HepG2 (cell line): ENCODE data around the gene SINHCAF. TPM values are rescaled to one million over a fixed set of nuclear protein-coding genes. Genes with fewer than 3 reads are reported as not detected.

ENCODE experiments used
- CEBPB ChIP-seq: IDR thresholded peaks from 2 replicates; pipeline ENCODE4 v1.6.1; 2011; ENCODE audit warnings: low read depth, low read length, improper control_type of control experiment, borderline replicate concordance
- EED ChIP-seq: sonication (generic); formaldehyde crosslinking; IDR thresholded peaks from 2 replicates; pipeline ENCODE4 v1.5.0; 2020; ENCODE audit warnings: mild to moderate bottlenecking, missing genetic modification reagents
- HNRNPK ChIP-seq: fragments of 200-400 bp; formaldehyde crosslinking; IDR thresholded peaks from 2 replicates; pipeline ENCODE4 v1.6.1; 2018; ENCODE audit warnings: low read length, low read depth, moderate library complexity, mild to moderate bottlenecking; ENCODE audit not compliant: poor library complexity, severe bottlenecking
- HNRNPLL ChIP-seq: fragments of 200-400 bp; formaldehyde crosslinking; IDR thresholded peaks from 2 replicates; pipeline ENCODE4 v1.6.1; 2017; ENCODE audit warnings: mild to moderate bottlenecking, low read depth, low read length; ENCODE audit not compliant: poor library complexity, severe bottlenecking
- MIXL1 ChIP-seq: IDR thresholded peaks from 2 replicates; pipeline ENCODE4 v1.6.1; 2016
- MZF1 ChIP-seq: sonication (generic); formaldehyde crosslinking; IDR thresholded peaks from 2 replicates; pipeline ENCODE4 v1.8.1; 2023; ENCODE audit warnings: mild to moderate bottlenecking, missing genetic modification reagents, borderline replicate concordance
- RFXAP ChIP-seq: sonication (generic); formaldehyde crosslinking; IDR thresholded peaks from 2 replicates; pipeline ENCODE4 v1.4.0; 2020; ENCODE audit warnings: missing genetic modification reagents, borderline replicate concordance
- SOX5 ChIP-seq: IDR thresholded peaks from 2 replicates; pipeline ENCODE4 v1.6.1; 2016; ENCODE audit warnings: borderline replicate concordance
- SUZ12 ChIP-seq: fragments of 150-350 bp; IDR thresholded peaks from 2 replicates; pipeline ENCODE4 v1.6.1; 2014; ENCODE audit warnings: low read depth, low read length
- TCF7 ChIP-seq: sonication (generic); IDR thresholded peaks from 2 replicates; pipeline ENCODE4 v1.6.1; 2016; ENCODE audit warnings: antibody characterized with exemption, low read depth
- ZBTB38 ChIP-seq: sonication (generic); formaldehyde crosslinking; IDR thresholded peaks from 2 replicates; pipeline ENCODE4 v1.5.1; 2020; ENCODE audit warnings: mild to moderate bottlenecking, missing genetic modification reagents
- ZFP1 ChIP-seq: IDR thresholded peaks from 2 replicates; pipeline ENCODE4 v1.6.1; 2016
- ZFP41 ChIP-seq: sonication (generic); formaldehyde crosslinking; IDR thresholded peaks from 2 replicates; pipeline ENCODE4 v1.4.0; 2020; ENCODE audit warnings: mild to moderate bottlenecking, missing genetic modification reagents, borderline replicate concordance
- ZNF446 ChIP-seq: sonication (generic); formaldehyde crosslinking; IDR thresholded peaks from 2 replicates; pipeline ENCODE4 v1.5.0; 2020; ENCODE audit warnings: mild to moderate bottlenecking, missing genetic modification reagents
- ZNF737 ChIP-seq: sonication (generic); formaldehyde crosslinking; IDR thresholded peaks from 2 replicates; pipeline ENCODE4 v1.5.0; 2020; ENCODE audit warnings: missing genetic modification reagents, mild to moderate bottlenecking, borderline replicate concordance
- ZNF83 ChIP-seq: sonication (generic); formaldehyde crosslinking; IDR thresholded peaks from 2 replicates; pipeline ENCODE4 v1.4.0; 2020; ENCODE audit warnings: missing genetic modification reagents, mild to moderate bottlenecking, borderline replicate concordance
- polyA plus RNA-seq, 8 experiments: library from polyadenylated mRNA; depleted of rRNA in 3 of 8; stranded (reverse) in 7 of 8; unstranded in 1 of 8; fragments of >200 nt; fragmentation: Illumina TruSeq in 4 of 8; extraction: Trizol in 4 of 8; gene quantifications; 2 replicates each; pipeline versions ENCODE4 v1.2.1 to v1.2.3, GENCODE V29; 2011 to 2016; ENCODE audit warnings: low read depth in 4 of 8, missing spikeins in 1 of 8, mixed read lengths in 1 of 8; ENCODE audit not compliant: insufficient read depth in 1 of 8
- total RNA-seq, 5 experiments: library from RNA; depleted of rRNA; stranded (reverse); fragments of >200 nt; fragmentation: Illumina TruSeq; extraction: Trizol; gene quantifications; 2 replicates each; pipeline ENCODE4 v1.2.3, GENCODE V29; 2016; ENCODE audit warnings: low read depth in 1 of 5
- TF ChIP-seq, protein P1 (sequence below): sonication (generic); formaldehyde crosslinking; IDR thresholded peaks from 2 replicates; pipeline ENCODE4 v1.8.0; 2022; ENCODE audit warnings: missing genetic modification reagents, mild to moderate bottlenecking, borderline replicate concordance
- TF ChIP-seq, protein P2 (sequence below), 2 experiments: sonication (generic) in 1 of 2; formaldehyde crosslinking in 1 of 2; IDR thresholded peaks; 2 replicates each; pipeline versions ENCODE4 v1.4.0 to v1.6.1; 2018 to 2020; ENCODE audit warnings: missing genetic modification reagents in 2 of 2, borderline replicate concordance in 1 of 2, low read depth in 1 of 2, mild to moderate bottlenecking in 1 of 2, missing biosample characterization in 1 of 2
- TF ChIP-seq, protein P3 (sequence below): sonication (generic); formaldehyde crosslinking; IDR thresholded peaks from 2 replicates; pipeline ENCODE4 v1.4.0; 2020; ENCODE audit warnings: missing genetic modification reagents
- TF ChIP-seq, protein P4 (sequence below): IDR thresholded peaks from 2 replicates; pipeline ENCODE4 v1.6.1; 2016

The SINHCAF gene
- total and polyA plus RNA-seq, 2 of the 13 experiments (the other 11 are each of a cell fraction or from before 2014, with no cell fraction given) = 54.6 to 97.8 TPM

DNA sequence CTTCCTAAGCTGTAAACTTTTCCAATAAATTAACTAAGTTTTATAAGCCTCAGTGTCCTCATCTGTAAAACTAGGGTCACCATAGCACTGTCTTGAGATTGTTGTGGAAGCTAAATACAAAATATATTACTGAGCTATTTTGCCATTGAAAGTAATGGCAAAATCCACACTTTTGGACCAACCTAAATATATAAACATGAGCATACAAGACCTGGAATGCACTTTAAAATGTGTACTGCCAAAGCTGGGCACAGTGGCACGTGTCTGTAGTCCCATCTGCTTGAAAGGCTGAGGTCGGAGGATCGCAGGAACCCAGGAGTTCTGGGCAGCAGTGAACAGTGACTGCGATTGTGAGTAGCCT, 29.8 kb upstream of the SINHCAF start (continued):
- TF ChIP-seq, protein P1, sequence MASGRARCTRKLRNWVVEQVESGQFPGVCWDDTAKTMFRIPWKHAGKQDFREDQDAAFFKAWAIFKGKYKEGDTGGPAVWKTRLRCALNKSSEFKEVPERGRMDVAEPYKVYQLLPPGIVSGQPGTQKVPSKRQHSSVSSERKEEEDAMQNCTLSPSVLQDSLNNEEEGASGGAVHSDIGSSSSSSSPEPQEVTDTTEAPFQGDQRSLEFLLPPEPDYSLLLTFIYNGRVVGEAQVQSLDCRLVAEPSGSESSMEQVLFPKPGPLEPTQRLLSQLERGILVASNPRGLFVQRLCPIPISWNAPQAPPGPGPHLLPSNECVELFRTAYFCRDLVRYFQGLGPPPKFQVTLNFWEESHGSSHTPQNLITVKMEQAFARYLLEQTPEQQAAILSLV (CRISPR knock-in tag) = no peak
- TF ChIP-seq SUZ12 (no peak), HNRNPK (no peak), HNRNPLL (no peak), RFXAP (CRISPR knock-in tag) (no peak), ZFP1 (CRISPR knock-in tag) (no peak), ZFP41 (CRISPR knock-in tag) (no peak), SOX5 (CRISPR knock-in tag) (no peak), ZNF446 (CRISPR knock-in tag) (no peak), ZNF737 (no peak), MIXL1 (0 out of 2 replicates have a peak, but pooled peaks have one; percentile 3), MZF1 (CRISPR knock-in tag) (0 out of 2 replicates have a peak, but pooled peaks have one; percentile 2), ZNF83 (CRISPR knock-in tag) (no peak), ZBTB38 (CRISPR knock-in tag) (no peak), EED (no peak), CEBPB (no peak), TCF7 (no peak; the same call in 1 of the 2 replicates)
- TF ChIP-seq, protein P2, sequence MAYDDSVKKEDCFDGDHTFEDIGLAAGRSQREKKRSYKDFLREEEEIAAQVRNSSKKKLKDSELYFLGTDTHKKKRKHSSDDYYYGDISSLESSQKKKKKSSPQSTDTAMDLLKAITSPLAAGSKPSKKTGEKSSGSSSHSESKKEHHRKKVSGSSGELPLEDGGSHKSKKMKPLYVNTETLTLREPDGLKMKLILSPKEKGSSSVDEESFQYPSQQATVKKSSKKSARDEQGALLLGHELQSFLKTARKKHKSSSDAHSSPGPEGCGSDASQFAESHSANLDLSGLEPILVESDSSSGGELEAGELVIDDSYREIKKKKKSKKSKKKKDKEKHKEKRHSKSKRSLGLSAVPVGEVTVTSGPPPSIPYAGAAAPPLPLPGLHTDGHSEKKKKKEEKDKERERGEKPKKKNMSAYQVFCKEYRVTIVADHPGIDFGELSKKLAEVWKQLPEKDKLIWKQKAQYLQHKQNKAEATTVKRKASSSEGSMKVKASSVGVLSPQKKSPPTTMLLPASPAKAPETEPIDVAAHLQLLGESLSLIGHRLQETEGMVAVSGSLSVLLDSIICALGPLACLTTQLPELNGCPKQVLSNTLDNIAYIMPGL (CRISPR knock-in tag; IDR thresholded peaks at IDR 0.05; ENCODE audit: borderline replicate concordance in 1 of 2, low read depth in 1 of 2) = no peak
- TF ChIP-seq, protein P3, sequence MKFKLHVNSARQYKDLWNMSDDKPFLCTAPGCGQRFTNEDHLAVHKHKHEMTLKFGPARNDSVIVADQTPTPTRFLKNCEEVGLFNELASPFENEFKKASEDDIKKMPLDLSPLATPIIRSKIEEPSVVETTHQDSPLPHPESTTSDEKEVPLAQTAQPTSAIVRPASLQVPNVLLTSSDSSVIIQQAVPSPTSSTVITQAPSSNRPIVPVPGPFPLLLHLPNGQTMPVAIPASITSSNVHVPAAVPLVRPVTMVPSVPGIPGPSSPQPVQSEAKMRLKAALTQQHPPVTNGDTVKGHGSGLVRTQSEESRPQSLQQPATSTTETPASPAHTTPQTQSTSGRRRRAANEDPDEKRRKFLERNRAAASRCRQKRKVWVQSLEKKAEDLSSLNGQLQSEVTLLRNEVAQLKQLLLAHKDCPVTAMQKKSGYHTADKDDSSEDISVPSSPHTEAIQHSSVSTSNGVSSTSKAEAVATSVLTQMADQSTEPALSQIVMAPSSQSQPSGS (CRISPR knock-in tag) = no peak
- TF ChIP-seq, protein P4, sequence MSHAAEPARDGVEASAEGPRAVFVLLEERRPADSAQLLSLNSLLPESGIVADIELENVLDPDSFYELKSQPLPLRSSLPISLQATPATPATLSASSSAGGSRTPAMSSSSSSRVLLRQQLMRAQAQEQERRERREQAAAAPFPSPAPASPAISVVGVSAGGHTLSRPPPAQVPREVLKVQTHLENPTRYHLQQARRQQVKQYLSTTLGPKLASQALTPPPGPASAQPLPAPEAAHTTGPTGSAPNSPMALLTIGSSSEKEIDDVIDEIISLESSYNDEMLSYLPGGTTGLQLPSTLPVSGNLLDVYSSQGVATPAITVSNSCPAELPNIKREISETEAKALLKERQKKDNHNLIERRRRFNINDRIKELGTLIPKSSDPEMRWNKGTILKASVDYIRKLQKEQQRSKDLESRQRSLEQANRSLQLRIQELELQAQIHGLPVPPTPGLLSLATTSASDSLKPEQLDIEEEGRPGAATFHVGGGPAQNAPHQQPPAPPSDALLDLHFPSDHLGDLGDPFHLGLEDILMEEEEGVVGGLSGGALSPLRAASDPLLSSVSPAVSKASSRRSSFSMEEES = no peak
